Measurements from ENCODE around the gene LMCD1.

DNA sequence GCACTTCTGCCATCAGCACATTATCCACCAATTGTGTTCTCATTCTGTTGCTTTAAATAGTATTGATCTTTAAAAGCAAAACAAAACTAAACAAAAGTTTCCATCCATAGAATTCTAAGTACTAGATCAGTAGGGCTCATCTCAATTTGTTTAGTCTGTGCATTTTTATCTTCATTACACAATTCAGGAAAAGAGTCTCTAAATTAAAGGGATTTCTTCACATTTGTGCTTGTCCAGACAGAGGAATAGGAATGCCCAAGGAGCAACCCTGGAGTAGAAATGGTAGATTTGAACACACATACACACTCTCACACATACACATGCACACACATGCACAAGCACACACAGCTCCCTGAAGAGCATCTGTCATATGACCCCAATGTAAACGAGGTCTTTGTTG lies 21.4 kb downstream of the LMCD1 start:
- TF ChIP-seq POLR2AphosphoS5 (IDR thresholded peaks at IDR 0.05) (no peak), POLR2A (IDR thresholded peaks at IDR 0.05; ENCODE audit: low read depth) (no peak), EP300 (IDR thresholded peaks at IDR 0.05) (no peak)
